ENCODE measurements around the gene PARVG.

DNA sequence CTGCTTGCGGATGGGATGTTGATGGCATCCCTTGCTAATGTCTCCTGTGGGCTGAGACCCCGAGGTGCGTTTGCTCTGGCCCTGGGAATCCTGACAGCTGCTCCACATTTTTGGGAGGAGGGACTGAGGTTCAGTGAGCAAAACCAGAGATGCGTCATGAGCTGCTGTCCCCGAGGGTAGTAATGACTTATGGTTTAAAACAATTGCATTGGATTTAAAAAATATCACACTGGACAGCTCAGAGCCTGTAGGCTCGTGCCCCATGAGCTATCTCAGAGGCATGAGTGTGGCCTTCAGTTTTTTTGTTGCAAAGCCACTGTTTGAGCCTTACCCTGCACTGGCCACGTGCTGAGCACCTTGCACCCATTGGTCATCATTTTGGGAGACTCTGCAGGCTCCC is 20.9 kb upstream of the PARVG start:
- TF ChIP-seq CTCF (IDR thresholded peaks at IDR 0.05) (no peak), POLR2A (IDR thresholded peaks at IDR 0.05) (no peak)
